Brain pericyte (primary cell): ENCODE measurements around the gene DPF3.
"Not testable (repeated sequence)": the region's sequence is repeated elsewhere in the genome, so short reads cannot be mapped to it uniquely, and the experiment has no call there.

Source experiments
- DNase-seq: peaks from one replicate; pipeline ENCODE4 v3.0.0-alpha.2; 2012; ENCODE audit warnings: low read depth, low spot score

Gene DPF3

DNA sequence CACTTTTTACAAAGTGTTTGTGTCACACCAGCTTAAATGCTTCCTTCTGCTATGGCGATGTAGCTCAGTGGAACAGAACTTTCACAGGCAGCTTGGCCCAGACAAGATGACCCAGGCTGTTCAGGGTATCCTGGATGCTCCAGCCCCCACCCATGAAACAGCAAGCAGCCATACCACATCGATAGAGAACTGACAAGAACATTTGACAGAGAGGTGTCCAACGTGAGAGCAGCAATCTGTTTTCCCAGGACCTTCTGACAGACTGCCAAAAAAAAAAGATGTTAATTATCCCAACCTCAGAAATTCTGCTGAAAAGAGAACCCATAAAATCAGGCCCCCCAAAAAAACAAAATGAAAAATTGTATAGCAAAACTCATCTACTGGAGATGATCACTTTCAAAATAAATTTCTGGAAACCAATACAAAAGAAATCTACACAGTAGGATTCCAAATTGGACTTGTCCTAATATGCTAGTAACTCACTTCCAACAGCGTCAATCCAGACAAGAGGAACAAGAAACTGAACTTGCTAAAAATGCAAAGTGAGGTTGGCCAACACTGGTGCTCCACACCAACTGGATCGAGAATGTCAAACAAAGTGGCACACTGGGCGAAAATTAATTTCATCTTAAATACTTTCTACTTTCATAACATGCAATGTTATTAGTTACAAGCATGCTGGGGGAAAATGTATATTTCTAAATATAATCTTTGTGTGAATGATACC is 118.8 kb downstream of the DPF3 start:
- no peak for DNase-seq

DNA sequence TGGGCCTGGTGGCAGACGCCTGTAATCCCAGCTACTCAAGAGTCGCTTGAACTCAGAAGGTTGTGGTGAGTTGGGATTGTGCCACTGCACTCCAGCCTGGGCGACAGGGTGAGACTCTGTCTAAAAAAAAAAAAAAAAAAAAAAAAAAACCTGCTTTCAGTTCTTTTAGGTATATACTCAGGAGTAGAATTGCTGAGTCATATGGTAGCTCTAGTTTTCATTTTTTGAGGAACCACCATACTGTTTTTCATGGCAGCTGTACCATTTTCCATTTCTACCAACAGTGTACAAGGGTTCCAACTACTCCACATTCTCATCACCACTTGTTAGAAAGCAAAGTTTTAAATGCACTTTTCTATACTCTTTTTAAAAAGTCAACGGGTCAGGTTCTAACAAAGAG is 119.8 kb downstream of the DPF3 start:
- no peak for DNase-seq

DNA sequence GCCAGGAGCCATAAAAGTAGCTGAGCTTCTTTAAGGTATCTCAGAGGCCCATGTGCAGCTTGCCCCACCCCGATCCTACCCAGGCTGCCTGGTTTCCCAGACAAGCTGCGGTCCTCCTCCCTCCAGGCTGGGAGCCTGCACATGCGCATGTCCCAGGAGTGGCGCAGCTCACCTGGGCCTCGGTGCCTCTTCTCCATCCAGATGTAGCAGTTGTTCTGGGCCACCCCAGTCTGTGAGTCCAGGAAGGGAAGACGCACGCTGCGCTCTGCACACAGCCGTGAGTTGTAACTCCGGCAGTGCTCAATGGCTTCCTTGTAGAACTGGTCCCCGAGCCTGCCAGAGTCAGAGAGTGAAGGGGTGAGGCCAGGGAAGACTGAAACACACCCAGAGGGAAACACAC is 122.3 kb downstream of the DPF3 start:
- DNase-seq, result no peak

DNA sequence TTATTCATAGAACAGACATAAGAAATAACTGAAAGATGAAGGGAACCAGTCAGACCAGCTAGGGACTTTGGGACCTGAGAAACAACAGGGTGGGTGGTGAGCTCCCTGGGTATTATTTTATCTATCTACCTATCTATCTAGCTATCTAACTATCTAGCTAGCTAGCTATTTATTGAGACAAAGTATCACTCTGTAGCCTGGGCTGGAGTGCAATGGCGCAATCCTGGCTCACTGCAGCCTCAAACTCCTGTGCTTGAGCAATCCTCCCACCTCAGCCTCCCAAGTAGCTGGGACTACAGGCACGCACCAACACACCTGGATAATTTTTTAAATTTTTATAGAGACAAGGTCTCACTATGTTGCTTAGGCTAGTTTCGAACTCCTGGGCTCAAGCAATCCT is 127.6 kb downstream of the DPF3 start:
- no peak for DNase-seq

GRCh38 chr14:72763892-72764291 is 130.0 kb downstream of the DPF3 start:
- DNase-seq, result no peak

GRCh38 chr14:72759670-72760069 is 134.2 kb downstream of the DPF3 start:
- no peak for DNase-seq

DNA sequence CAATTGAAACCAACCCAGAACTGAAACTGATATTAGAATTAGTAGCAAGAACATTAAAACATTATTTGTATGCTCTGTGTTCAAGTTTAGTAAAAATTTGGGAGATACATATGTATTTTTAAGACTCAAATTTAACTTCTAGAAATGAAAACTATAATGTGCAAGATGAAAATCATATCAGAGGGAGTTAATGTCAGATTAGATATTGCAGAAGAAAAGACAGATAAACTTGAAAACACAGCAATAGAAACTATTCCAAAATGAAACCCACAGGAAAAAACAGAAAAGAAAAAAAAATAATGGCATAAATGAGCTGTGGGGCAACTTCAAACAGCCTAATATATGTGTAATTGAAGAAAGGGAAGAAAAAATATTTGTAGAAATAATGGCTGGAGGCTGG is 134.9 kb downstream of the DPF3 start:
- DNase-seq, result no peak

DNA sequence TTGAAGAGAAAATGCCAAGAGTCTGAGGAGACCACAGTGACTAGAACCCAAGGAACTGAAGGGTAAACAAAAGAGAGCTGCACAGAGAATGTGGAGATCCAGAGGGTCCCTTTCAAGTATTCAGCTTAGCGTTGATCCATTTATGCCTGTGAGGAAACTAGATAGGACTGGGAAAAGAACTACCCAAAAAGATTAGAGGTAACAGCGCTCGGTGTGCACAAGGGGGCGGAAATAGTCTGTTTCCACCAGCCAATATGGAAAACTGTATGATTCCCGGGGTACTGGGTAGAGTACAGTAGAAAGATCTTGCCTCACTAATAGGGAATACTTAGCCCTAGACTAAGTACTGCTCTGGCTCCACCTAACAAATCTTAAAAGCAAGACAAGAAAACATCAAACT is 135.5 kb downstream of the DPF3 start:
- no peak for DNase-seq

DNA sequence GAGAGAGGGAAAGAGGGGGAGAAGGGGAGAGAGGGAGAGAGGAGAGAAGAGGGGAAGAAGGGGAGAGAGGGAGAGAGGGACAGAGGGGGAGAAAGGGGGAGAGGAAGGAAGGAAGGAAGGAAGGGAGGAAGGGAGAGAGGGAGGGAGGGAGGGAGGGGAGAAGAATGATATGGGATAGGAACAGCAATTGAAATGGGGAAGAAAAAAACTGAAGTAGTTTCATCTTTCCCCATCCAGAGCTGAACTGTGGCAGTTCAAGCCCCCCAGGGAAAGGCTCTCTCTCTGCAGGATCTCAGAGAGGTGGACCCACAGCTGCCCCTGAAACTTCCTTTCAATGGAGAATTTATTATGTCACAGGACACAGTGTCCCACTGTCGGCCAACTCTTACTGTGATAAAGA is 136.9 kb downstream of the DPF3 start:
- no peak for DNase-seq

DNA sequence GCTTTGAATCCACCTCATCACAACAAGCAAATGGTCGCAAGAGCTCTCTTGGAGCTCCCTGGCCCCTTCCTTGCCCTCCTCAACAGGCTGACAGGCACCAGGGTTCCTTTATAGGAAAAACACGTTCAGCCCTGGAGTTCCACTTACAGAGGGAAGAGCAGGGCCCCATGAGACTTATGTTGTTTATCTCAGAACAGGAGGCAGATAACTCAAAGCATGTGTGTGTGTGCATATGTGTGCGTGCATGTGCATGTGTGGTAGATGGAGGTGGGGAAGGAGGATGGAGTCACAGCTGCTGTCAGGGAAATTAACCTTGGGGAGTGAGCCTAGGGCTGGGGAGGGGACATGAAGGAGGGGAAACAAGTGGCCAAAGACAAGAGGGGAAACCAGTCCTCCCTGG is 138.1 kb downstream of the DPF3 start:
- DNase-seq, result no peak

DNA sequence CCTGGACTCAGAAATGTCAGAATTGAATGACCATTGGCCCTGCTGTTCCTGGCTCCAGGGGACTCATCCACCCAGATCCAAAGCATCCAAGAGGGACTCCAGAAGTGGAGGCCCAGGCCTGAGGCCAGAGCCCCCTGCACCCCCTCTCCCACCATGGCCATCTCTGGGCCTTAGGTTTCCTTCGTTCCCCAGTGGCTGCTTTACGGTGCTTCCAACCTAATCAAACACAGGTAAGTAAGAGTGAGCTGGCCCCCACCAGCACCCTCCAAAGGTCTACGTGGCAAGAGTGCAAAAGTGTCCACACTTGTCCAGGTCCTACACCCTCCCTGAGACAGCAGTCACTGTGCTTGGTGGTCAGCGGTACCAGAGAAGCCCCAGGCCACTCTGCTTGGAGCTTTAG is 139.0 kb downstream of the DPF3 start:
- no peak for DNase-seq

DNA sequence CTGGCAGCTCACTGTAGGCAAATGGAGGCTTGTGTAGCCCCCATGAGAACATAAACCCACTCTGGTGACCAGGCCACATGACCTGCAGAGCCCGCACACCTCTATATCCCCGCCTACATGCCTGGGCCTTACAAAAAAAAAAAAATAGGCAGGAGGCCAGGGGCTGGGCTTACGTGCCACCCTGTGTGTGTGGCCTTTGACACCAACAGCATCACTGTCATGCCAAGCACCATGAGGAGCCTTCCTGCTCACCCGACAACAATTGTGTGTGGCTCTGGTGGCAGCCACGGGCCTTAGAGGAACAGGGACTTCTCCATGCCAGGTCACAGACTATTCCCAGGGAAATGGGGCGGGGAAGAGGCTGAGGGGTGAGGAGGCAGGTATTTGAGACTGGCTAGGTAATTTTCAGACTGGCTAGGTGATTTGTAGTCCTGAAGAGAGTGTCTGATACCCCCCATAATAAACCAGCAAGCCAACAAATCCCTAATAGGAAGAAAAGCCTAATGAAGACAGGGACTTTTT is 140.0 kb downstream of the DPF3 start:
- no peak for DNase-seq

- DNase-seq, result no peak
These were observed 140.7 kb downstream of the DPF3 start for GRCh38 chr14:72753044-72753710.

DNA sequence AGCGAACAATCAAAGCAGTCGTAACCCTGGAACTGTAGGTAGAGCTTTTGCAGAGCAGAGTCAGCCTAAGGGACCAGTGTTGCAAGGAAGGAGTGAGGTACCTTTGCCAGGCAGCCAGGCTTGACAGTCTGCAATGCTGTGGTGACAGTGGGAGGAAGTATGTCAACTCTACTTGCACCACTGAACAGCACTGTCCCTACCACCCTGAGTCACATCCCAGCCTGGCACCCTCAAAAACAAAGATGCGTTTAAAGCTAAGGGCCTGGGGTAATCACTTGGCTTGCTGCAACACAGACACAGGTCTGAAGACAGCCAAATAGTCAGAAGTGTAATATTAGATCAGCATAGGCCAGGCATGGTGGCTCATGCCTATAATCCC is 141.9 kb downstream of the DPF3 start:
- no peak for DNase-seq

DNA sequence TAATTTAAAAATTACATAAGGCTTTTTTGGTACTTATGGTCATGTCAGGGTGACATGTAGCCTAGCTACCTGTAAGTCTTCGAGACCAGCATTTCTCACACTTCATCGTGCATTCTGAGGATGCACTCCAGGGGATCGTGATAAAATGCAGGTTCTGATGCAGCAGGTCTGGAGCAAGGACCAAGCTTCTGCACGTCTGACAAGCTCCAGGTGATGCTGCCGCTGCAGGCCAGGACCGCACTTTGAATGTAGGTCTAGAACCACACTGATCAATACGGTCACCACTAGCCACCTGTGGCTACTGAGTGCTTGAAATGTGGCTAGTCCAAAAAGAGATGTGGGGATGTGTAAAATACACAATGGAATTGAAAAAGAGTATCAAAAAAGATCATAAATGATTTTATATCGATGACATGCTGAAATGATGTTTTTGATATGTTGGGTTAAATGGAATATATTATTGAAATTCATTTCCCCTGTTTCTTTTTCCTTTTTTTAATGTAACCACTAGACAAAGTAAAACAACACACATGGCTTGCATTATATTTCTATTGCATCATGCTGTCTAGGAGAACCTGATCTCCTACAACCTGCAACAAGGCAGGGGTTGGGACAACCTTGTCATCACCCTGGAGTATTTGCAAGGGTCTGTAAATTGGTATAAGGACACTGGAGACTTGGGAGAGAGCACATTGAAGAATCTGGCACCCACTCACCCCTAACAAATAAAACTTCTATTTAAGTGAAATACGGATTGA is 142.4 kb downstream of the DPF3 start:
- no peak for DNase-seq

DNA sequence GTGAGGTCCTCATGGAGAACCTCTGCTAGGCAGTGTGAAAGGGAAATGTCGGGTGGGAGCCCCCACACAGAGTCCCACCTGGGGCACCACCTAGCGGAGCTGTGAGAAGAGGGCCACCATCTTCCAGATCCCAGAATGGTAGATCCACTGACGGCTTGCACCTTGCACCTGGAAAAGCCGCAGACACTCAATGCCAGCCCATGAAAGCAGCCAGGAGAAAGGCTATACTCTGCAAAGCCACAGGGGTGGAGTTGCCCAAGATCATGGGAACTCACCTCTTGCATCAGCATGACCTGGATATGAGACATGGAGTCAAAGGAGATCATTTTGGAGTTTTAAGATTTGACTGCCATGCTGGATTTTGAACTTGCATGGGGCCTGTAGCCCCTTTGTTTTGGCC is 145.0 kb downstream of the DPF3 start:
- not testable (repeated sequence) for DNase-seq

DNA sequence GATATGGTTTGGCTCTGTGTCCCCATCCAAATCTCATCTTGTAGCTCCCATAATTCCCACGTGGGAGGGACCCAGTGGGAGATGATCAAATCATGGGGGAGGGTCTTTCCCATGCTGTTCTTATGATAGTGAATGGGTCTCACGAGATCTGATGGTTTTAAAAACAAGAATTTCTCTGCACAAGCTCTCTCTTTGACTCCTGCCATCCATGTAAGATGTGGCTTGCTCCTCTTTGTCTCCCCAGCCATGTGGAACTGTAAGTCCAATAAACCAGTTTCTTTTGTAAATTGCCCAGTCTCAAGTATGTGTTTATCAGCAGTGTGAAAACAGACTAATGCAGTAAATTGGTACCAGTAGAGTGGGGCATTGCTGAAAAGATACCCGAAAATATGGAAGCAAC is 146.2 kb downstream of the DPF3 start:
- DNase-seq, result no peak

DNA sequence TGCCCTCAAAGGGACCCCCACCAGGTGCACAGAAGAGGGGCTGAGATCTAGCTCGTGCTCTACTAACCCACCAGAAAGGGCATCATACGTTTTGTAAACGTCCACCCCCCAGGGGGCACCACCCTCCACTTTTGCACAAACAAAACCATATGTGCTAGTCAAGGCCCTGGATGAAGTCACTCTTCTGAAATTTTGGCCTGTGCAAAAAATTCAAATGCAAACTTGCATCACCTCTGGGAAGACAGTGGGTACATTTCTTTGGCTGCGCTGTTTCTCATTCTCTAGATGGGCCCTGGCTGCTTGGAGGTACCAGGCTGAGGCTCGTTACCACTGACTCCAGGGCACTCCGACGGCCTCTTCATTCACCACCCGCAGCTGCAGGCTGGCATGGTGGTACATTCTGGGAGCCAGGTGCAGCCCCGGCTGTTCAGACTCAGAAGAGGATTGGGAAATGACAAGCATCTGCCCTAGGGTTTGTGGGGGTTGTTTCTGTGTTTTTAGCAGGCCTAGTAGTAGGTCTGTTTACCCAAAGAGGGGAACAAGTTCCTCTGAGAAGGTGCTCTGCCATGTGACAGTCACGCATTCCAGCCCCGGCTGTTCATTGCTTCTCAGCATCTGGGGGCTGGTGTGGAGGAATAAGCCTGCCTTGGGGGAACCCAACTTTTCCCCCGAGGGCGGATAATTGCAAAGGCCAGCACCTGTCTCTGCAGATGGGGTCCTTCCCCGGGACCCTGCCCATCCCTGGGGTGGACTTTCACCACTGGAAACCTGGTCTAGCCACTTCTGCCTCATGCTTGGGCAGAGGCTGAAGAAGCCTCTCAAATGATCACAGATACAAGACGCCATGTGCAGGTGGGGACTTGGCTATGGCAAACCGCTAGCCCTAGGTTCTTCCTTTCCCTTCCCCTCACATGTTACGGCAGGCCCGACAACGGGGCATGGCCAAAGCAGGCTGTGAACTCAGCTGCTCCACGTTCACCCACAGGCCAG is 147.6 kb downstream of the DPF3 start:
- no peak for DNase-seq

- no peak for DNase-seq
These were observed 148.4 kb downstream of the DPF3 start for GRCh38 chr14:72745546-72745945.

GRCh38 chr14:72744416-72745120 is 149.3 kb downstream of the DPF3 start:
- no peak for DNase-seq

GRCh38 chr14:72743626-72744025 is 150.3 kb downstream of the DPF3 start:
- DNase-seq, result no peak
